Measurements from ENCODE around the gene SCYL1. TPM values are rescaled to one million over a fixed set of nuclear protein-coding genes. Genes with fewer than 3 reads are reported as not detected.

SCYL1 gene
- total and polyA plus RNA-seq, 2 experiments from 2014 or later = 52.7 to 66.1 TPM

- peaks cover 36% of the 10 kb centered on the region for H3K27me3 Mint-ChIP-seq (ENCODE audit: insufficient read depth, low read depth, poor library complexity)
- H4K20me1 ChIP-seq (replicated peaks; ENCODE audit: insufficient read depth) = no peaks in the 10 kb centered on the region
- peak overlapping the region; percentile 49; the same call in 1 of the 2 replicates for H2AFZ ChIP-seq
- H3K9me2 ChIP-seq (ENCODE audit: insufficient read depth) = no peaks in the 10 kb centered on the region
- peak overlapping the region; percentile 70 for H3K27ac Mint-ChIP-seq
- H3K36me3 ChIP-seq (ENCODE audit: insufficient read depth) = no peaks in the 10 kb centered on the region
- H3K36me3 Mint-ChIP-seq (ENCODE audit: low read depth) = no peaks in the 10 kb centered on the region
- no peak overlapping the region; the same call in 2 of the 3 replicates for H3K4me3 Mint-ChIP-seq
- H3K9me3 Mint-ChIP-seq = no peaks in the 10 kb centered on the region; the same call in 2 of the 3 replicates
- peak overlapping the region; percentile 22; the same call in 1 of the 2 replicates for H3K4me2 ChIP-seq
- peak; percentile 20 for DNase-seq (ENCODE audit: low spot score)
- peaks cover under 1% of the 10 kb centered on the region; the same call in 1 of the 2 replicates for H3K79me2 ChIP-seq (replicated peaks; ENCODE audit: insufficient read depth)
- peaks cover 71% of the 10 kb centered on the region for H3K4me1 ChIP-seq (ENCODE audit: insufficient read depth)
- no peaks in the 10 kb centered on the region for H3K27me3 ChIP-seq (ENCODE audit: insufficient read depth)
- TF ChIP-seq, protein P1, sequence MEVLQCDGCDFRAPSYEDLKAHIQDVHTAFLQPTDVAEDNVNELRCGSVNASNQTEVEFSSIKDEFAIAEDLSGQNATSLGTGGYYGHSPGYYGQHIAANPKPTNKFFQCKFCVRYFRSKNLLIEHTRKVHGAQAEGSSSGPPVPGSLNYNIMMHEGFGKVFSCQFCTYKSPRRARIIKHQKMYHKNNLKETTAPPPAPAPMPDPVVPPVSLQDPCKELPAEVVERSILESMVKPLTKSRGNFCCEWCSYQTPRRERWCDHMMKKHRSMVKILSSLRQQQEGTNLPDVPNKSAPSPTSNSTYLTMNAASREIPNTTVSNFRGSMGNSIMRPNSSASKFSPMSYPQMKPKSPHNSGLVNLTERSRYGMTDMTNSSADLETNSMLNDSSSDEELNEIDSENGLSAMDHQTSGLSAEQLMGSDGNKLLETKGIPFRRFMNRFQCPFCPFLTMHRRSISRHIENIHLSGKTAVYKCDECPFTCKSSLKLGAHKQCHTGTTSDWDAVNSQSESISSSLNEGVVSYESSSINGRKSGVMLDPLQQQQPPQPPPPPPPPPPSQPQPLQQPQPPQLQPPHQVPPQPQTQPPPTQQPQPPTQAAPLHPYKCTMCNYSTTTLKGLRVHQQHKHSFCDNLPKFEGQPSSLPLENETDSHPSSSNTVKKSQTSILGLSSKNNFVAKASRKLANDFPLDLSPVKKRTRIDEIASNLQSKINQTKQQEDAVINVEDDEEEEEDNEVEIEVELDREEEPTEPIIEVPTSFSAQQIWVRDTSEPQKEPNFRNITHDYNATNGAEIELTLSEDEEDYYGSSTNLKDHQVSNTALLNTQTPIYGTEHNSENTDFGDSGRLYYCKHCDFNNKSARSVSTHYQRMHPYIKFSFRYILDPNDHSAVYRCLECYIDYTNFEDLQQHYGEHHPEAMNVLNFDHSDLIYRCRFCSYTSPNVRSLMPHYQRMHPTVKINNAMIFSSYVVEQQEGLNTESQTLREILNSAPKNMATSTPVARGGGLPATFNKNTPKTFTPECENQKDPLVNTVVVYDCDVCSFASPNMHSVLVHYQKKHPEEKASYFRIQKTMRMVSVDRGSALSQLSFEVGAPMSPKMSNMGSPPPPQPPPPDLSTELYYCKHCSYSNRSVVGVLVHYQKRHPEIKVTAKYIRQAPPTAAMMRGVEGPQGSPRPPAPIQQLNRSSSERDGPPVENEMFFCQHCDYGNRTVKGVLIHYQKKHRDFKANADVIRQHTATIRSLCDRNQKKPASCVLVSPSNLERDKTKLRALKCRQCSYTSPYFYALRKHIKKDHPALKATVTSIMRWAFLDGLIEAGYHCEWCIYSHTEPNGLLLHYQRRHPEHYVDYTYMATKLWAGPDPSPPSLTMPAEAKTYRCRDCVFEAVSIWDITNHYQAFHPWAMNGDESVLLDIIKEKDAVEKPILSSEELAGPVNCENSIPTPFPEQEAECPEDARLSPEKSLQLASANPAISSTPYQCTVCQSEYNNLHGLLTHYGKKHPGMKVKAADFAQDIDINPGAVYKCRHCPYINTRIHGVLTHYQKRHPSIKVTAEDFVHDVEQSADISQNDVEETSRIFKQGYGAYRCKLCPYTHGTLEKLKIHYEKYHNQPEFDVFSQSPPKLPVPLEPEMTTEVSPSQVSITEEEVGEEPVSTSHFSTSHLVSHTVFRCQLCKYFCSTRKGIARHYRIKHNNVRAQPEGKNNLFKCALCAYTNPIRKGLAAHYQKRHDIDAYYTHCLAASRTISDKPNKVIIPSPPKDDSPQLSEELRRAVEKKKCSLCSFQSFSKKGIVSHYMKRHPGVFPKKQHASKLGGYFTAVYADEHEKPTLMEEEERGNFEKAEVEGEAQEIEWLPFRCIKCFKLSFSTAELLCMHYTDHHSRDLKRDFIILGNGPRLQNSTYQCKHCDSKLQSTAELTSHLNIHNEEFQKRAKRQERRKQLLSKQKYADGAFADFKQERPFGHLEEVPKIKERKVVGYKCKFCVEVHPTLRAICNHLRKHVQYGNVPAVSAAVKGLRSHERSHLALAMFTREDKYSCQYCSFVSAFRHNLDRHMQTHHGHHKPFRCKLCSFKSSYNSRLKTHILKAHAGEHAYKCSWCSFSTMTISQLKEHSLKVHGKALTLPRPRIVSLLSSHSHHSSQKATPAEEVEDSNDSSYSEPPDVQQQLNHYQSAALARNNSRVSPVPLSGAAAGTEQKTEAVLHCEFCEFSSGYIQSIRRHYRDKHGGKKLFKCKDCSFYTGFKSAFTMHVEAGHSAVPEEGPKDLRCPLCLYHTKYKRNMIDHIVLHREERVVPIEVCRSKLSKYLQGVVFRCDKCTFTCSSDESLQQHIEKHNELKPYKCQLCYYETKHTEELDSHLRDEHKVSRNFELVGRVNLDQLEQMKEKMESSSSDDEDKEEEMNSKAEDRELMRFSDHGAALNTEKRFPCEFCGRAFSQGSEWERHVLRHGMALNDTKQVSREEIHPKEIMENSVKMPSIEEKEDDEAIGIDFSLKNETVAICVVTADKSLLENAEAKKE (CRISPR knock-in tag; IDR thresholded peaks at IDR 0.05) = no peak
- TF ChIP-seq ZNF114 (CRISPR knock-in tag; IDR thresholded peaks at IDR 0.05) = no peak
- no peak for TF ChIP-seq STAT1 (IDR thresholded peaks at IDR 0.05; ENCODE audit: unreplicated experiment)
- no peak for TF ChIP-seq CREB1 (CRISPR knock-in tag; IDR thresholded peaks at IDR 0.05; ENCODE audit: low read depth)
- TF ChIP-seq CTCF (conservative IDR thresholded peaks at IDR 0.05; ENCODE audit: low read depth in 2 of 2) = no peak
- TF ChIP-seq JUNB (IDR thresholded peaks at IDR 0.05; ENCODE audit: unreplicated experiment) = no peak
- no peak for TF ChIP-seq EZH2phosphoT487 (IDR thresholded peaks at IDR 0.05; ENCODE audit: unreplicated experiment)
- TF ChIP-seq ZNF331 (CRISPR knock-in tag; IDR thresholded peaks at IDR 0.05; ENCODE audit: low read depth) = no peak
- TF ChIP-seq, protein P2, sequence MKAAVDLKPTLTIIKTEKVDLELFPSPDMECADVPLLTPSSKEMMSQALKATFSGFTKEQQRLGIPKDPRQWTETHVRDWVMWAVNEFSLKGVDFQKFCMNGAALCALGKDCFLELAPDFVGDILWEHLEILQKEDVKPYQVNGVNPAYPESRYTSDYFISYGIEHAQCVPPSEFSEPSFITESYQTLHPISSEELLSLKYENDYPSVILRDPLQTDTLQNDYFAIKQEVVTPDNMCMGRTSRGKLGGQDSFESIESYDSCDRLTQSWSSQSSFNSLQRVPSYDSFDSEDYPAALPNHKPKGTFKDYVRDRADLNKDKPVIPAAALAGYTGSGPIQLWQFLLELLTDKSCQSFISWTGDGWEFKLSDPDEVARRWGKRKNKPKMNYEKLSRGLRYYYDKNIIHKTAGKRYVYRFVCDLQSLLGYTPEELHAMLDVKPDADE (IDR thresholded peaks at IDR 0.05) = no peak
- TF ChIP-seq NANOG (IDR thresholded peaks at IDR 0.05; ENCODE audit: borderline replicate concordance) = no peak
- TF ChIP-seq POLR2AphosphoS5 (IDR thresholded peaks at IDR 0.05; ENCODE audit: low read depth) = no peak
- TF ChIP-seq EZH2 (IDR thresholded peaks at IDR 0.05; ENCODE audit: low read depth, unreplicated experiment) = no peak
- TF ChIP-seq, protein P3, sequence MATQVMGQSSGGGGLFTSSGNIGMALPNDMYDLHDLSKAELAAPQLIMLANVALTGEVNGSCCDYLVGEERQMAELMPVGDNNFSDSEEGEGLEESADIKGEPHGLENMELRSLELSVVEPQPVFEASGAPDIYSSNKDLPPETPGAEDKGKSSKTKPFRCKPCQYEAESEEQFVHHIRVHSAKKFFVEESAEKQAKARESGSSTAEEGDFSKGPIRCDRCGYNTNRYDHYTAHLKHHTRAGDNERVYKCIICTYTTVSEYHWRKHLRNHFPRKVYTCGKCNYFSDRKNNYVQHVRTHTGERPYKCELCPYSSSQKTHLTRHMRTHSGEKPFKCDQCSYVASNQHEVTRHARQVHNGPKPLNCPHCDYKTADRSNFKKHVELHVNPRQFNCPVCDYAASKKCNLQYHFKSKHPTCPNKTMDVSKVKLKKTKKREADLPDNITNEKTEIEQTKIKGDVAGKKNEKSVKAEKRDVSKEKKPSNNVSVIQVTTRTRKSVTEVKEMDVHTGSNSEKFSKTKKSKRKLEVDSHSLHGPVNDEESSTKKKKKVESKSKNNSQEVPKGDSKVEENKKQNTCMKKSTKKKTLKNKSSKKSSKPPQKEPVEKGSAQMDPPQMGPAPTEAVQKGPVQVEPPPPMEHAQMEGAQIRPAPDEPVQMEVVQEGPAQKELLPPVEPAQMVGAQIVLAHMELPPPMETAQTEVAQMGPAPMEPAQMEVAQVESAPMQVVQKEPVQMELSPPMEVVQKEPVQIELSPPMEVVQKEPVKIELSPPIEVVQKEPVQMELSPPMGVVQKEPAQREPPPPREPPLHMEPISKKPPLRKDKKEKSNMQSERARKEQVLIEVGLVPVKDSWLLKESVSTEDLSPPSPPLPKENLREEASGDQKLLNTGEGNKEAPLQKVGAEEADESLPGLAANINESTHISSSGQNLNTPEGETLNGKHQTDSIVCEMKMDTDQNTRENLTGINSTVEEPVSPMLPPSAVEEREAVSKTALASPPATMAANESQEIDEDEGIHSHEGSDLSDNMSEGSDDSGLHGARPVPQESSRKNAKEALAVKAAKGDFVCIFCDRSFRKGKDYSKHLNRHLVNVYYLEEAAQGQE (IDR thresholded peaks at IDR 0.05; ENCODE audit: unreplicated experiment) = no peak
- H3K4me1 Mint-ChIP-seq = peaks cover 77% of the 10 kb centered on the region
- no peak overlapping the region for H3K4me3 ChIP-seq
- peaks cover 12% of the 10 kb centered on the region for H3F3A ChIP-seq (replicated peaks; ENCODE audit: low read depth)
- ATAC-seq = no peak
- peak overlapping the region; percentile 46 for H3K27ac ChIP-seq (ENCODE audit: low read depth)
Measured at GRCh38 chr11:65492637-65493366, 32.1 kb upstream of the SCYL1 start.
